ENCODE measurements around the gene ANTKMT. TPM values are rescaled to one million over a fixed set of nuclear protein-coding genes. Genes with fewer than 3 reads are reported as not detected.

ANTKMT gene
- total RNA-seq, 1 donor from 2014 or later: 26.0 TPM

- H3K4me3 ChIP-seq: no peak overlapping the region
- H3K4me1 ChIP-seq: peaks cover 11% of the 10 kb centered on the region
- peaks cover 23% of the 10 kb centered on the region for H3K27me3 ChIP-seq
- no peak overlapping the region for H3K27ac ChIP-seq
- no peak for DNase-seq (ENCODE audit: extremely low spot score in 2 of 2)
- TF ChIP-seq POLR2A (IDR thresholded peaks at IDR 0.05) (no peak), CTCF (IDR thresholded peaks at IDR 0.05) (no peak), POLR2AphosphoS5 (IDR thresholded peaks at IDR 0.05; ENCODE audit: insufficient read depth in 1 of 2, low read depth in 1 of 2) (no peak)
- H3K36me3 ChIP-seq: no peaks in the 10 kb centered on the region
- intact Hi-C loops (cut with DNase I): no loop called here
- no peaks in the 10 kb centered on the region for H3K9me3 ChIP-seq
Measured at GRCh38 chr16:708019-708418, 12.9 kb upstream of the ANTKMT start.

GRCh38 chr16:708959-709358 lies 12.0 kb upstream of the ANTKMT start:
- Histone ChIP-seq H3K4me3 (no peak overlapping the region), H3K27ac (no peak overlapping the region), H3K4me1 (peaks cover 11% of the 10 kb centered on the region), H3K27me3 (peaks cover 20% of the 10 kb centered on the region), H3K9me3 (no peaks in the 10 kb centered on the region), H3K36me3 (no peaks in the 10 kb centered on the region)
- no peak for TF ChIP-seq POLR2A (IDR thresholded peaks at IDR 0.05)
- TF ChIP-seq POLR2AphosphoS5 (IDR thresholded peaks at IDR 0.05; ENCODE audit: insufficient read depth in 1 of 2, low read depth in 1 of 2): no peak
- no peak for TF ChIP-seq CTCF (IDR thresholded peaks at IDR 0.05)
- DNase-seq (ENCODE audit: extremely low spot score in 2 of 2): no peak
- intact Hi-C loops (cut with DNase I): no loop called here

- DNase-seq (ENCODE audit: extremely low spot score in 2 of 2): no peak
- no peak overlapping the region for H3K4me3 ChIP-seq
- no peak overlapping the region for H3K27ac ChIP-seq
- H3K27me3 ChIP-seq: peaks cover 13% of the 10 kb centered on the region
- TF ChIP-seq POLR2AphosphoS5 (IDR thresholded peaks at IDR 0.05; ENCODE audit: insufficient read depth in 1 of 2, low read depth in 1 of 2) (no peak), POLR2A (IDR thresholded peaks at IDR 0.05) (no peak), CTCF (IDR thresholded peaks at IDR 0.05) (no peak)
- no peaks in the 10 kb centered on the region for H3K36me3 ChIP-seq
- intact Hi-C loops (cut with DNase I): loop anchor here (10.0 kb wide), 1 partner anchor 345 kb away; no protein-coding TSS in a partner anchor
- H3K9me3 ChIP-seq: no peaks in the 10 kb centered on the region
- peaks cover 18% of the 10 kb centered on the region for H3K4me1 ChIP-seq
Measured at GRCh38 chr16:709566-710499, 11.1 kb upstream of the ANTKMT start.

- Histone ChIP-seq H3K36me3 (no peaks in the 10 kb centered on the region), H3K4me1 (peaks cover 18% of the 10 kb centered on the region), H3K27me3 (peaks cover 9% of the 10 kb centered on the region), H3K4me3 (no peak overlapping the region), H3K27ac (no peak overlapping the region), H3K9me3 (no peaks in the 10 kb centered on the region)
- intact Hi-C loops (cut with DNase I): loop anchor here (10.0 kb wide), 1 partner anchor 344 kb away; no protein-coding TSS in a partner anchor
- no peak for TF ChIP-seq POLR2AphosphoS5 (IDR thresholded peaks at IDR 0.05; ENCODE audit: insufficient read depth in 1 of 2, low read depth in 1 of 2)
- DNase-seq (ENCODE audit: extremely low spot score in 2 of 2): no peak
Measured at GRCh38 chr16:710500-711075, 10.4 kb upstream of the ANTKMT start.

GRCh38 chr16:711084-711483 lies 9.9 kb upstream of the ANTKMT start:
- no peaks in the 10 kb centered on the region for H3K9me3 ChIP-seq
- intact Hi-C loops (cut with DNase I): loop anchor here (10.0 kb wide), 1 partner anchor 344 kb away; no protein-coding TSS in a partner anchor
- peaks cover 20% of the 10 kb centered on the region for H3K4me1 ChIP-seq
- TF ChIP-seq POLR2AphosphoS5 (IDR thresholded peaks at IDR 0.05; ENCODE audit: insufficient read depth in 1 of 2, low read depth in 1 of 2): no peak
- TF ChIP-seq CTCF (IDR thresholded peaks at IDR 0.05): no peak
- TF ChIP-seq POLR2A (IDR thresholded peaks at IDR 0.05): no peak
- no peaks in the 10 kb centered on the region for H3K36me3 ChIP-seq
- H3K4me3 ChIP-seq: no peak overlapping the region
- DNase-seq (ENCODE audit: extremely low spot score in 2 of 2): no peak
- peaks cover 8% of the 10 kb centered on the region for H3K27me3 ChIP-seq
- no peak overlapping the region for H3K27ac ChIP-seq

Data from vagina (tissue), 2 donors.